ENCODE data around the gene RANBP3L.
"Not testable (repeated sequence)": the region's sequence is repeated elsewhere in the genome, so short reads cannot be mapped to it uniquely, and the experiment has no call there.

Gene RANBP3L

GRCh38 chr5:36285837-36286615, 15.7 kb downstream of the RANBP3L start:
- no peak for DNase-seq (ENCODE audit: low read depth, low spot score)

GRCh38 chr5:36283775-36284174, 17.9 kb downstream of the RANBP3L start:
- not testable (repeated sequence) for DNase-seq (ENCODE audit: low read depth, low spot score)

GRCh38 chr5:36281626-36282025, 20.1 kb downstream of the RANBP3L start:
- DNase-seq (ENCODE audit: low read depth, low spot score), result no peak

- DNase-seq (ENCODE audit: low read depth, low spot score), result peak; percentile 65
Observed at GRCh38 chr5:36279054-36279698, 22.5 kb downstream of the RANBP3L start.

GRCh38 chr5:36277521-36278176, 24.1 kb downstream of the RANBP3L start:
- no peak for DNase-seq (ENCODE audit: low read depth, low spot score)

GRCh38 chr5:36276864-36277263, 24.8 kb downstream of the RANBP3L start:
- DNase-seq (ENCODE audit: low read depth, low spot score), result no peak

- DNase-seq (ENCODE audit: low read depth, low spot score), result no peak
Observed at GRCh38 chr5:36273809-36274526, 27.7 kb downstream of the RANBP3L start.

- peak; percentile 25 for DNase-seq (ENCODE audit: low read depth, low spot score)
Observed at GRCh38 chr5:36272136-36272690, 29.5 kb downstream of the RANBP3L start.

- no peak for DNase-seq (ENCODE audit: low read depth, low spot score)
Observed at GRCh38 chr5:36270876-36271575, 30.7 kb downstream of the RANBP3L start.

GRCh38 chr5:36270175-36270574, 31.5 kb downstream of the RANBP3L start:
- DNase-seq (ENCODE audit: low read depth, low spot score), result peak; percentile 41

GRCh38 chr5:36269478-36269877, 32.2 kb downstream of the RANBP3L start:
- no peak for DNase-seq (ENCODE audit: low read depth, low spot score)

GRCh38 chr5:36267905-36268304, 33.8 kb downstream of the RANBP3L start:
- DNase-seq (ENCODE audit: low read depth, low spot score), result no peak

- DNase-seq (ENCODE audit: low read depth, low spot score), result no peak
Observed at GRCh38 chr5:36264202-36264760, 37.4 kb downstream of the RANBP3L start.

GRCh38 chr5:36261186-36261585, 40.5 kb downstream of the RANBP3L start:
- no peak for DNase-seq (ENCODE audit: low read depth, low spot score)

GRCh38 chr5:36253575-36253974, 48.1 kb downstream of the RANBP3L start:
- no peak for DNase-seq (ENCODE audit: low read depth, low spot score)

GRCh38 chr5:36252722-36253365, 48.9 kb downstream of the RANBP3L start:
- DNase-seq (ENCODE audit: low read depth, low spot score), result peak; percentile 85

GRCh38 chr5:36251218-36251617, 50.5 kb downstream of the RANBP3L start:
- DNase-seq (ENCODE audit: low read depth, low spot score), result no peak

GRCh38 chr5:36250427-36250826, 51.3 kb downstream of the RANBP3L start:
- DNase-seq (ENCODE audit: low read depth, low spot score), result no peak

- DNase-seq (ENCODE audit: low read depth, low spot score), result no peak
Observed at GRCh38 chr5:36246036-36246800, 55.5 kb downstream of the RANBP3L start.

Measured in astrocyte of the hippocampus (primary cell).